ENCODE results near the gene TRIOBP. TPM values are rescaled to one million over a fixed set of nuclear protein-coding genes. Genes with fewer than 3 reads are reported as not detected.
"Not testable (repeated sequence)": the region's sequence is repeated elsewhere in the genome, so short reads cannot be mapped to it uniquely, and the experiment has no call there.

Gene TRIOBP
- total RNA-seq, 4 donors from 2014 or later = 54.6 to 89.1 (median 83.6) TPM

DNA sequence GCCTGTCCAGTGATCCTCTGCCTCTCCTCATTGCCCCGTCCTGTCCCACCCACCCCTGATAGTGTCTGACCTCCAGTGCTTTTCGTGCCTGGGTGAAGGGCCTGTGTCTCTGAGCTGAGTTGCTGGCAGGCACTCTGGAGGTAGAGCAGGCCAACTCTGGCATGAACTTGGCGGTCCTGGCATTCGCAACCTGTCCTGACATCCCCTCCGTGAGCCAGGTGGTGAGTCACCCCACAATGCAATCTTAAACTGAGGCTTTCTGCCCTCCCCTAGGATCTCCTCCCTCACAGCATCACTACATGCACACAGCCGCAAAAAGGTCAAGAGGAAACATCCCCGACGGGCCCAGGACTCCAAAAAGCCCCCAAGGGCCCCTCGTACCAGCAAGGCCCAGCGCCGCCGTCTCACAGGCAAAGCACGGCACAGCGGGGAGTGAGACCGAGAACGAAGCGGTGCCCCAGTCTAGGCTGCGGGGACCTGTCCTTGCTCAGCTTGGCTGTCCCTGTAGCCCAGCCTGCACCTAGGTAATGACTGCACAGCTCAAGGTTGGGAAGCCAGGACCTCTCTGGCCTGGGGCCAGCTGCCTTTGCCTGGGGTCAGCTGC, 5.8 kb upstream of the TRIOBP start:
- Histone ChIP-seq H3K27me3 (no peaks in the 10 kb centered on the region), H3K9me3 (no peaks in the 10 kb centered on the region), H3K36me3 (peaks cover 0 to 65% (median 0%) of the 10 kb centered on the region in 3 donors), H3K27ac (no peak overlapping the region), H3K4me3 (no peak overlapping the region), H3K4me1 (peaks cover 7 to 35% (median 9%) of the 10 kb centered on the region in 4 donors)
- TF ChIP-seq POLR2A (IDR thresholded peaks at IDR 0.05) (no peak), CTCF (IDR thresholded peaks at IDR 0.05) (no peak)
- no peak for DNase-seq

DNA sequence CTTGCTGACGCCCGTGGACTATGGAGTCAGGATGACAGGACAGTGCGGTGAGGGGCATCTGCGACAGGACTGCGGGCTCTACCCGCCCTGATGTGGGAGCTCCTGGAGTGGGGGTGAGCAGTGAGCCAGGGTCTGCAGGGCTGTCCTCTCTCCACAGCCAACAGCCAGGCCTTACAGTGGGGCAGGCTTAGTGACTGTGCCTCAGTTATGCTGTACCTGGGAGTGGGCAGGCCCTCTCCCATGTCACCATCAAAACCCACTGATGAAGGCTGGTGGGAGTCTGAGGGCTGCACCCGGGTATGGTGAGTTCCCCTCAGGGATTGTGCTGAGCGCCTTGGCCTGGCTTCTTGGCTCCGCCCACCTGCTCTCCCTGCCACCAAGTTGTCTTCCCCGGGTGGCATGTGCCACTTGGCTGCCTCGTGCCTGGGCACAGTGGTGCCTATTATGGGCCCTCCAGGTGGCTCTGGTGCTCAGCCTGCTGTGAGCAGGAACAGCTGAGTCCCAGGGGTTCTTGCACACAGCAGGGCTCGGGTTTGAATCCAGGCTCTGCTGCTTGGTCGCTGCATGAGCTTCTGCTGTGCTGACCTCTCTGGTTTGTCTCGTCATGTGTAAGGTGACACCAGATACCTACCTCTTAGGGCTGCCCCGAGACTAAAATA, 4.1 kb upstream of the TRIOBP start:
- H3K36me3 ChIP-seq = peaks cover 0 to 65% (median 0%) of the 10 kb centered on the region in 3 donors
- TF ChIP-seq CTCF (IDR thresholded peaks at IDR 0.05) (no peak), POLR2A (IDR thresholded peaks at IDR 0.05) (no peak)

GRCh38 chr22:37694131-37694530, 2.7 kb upstream of the TRIOBP start:
- H3K27ac ChIP-seq, DNase-seq: not testable (repeated sequence)
- H3K36me3 ChIP-seq = peaks cover 0 to 54% (median 0%) of the 10 kb centered on the region in 3 donors

More for the DNA sequence above, 4.1 kb upstream of the TRIOBP start:
- no peaks in the 10 kb centered on the region for H3K9me3 ChIP-seq
- H3K27ac ChIP-seq = no peak overlapping the region
- H3K4me1 ChIP-seq = peaks cover 0 to 30% (median 4%) of the 10 kb centered on the region in 4 donors
- DNase-seq = no peak
- no peaks in the 10 kb centered on the region for H3K27me3 ChIP-seq
- H3K4me3 ChIP-seq = no peak overlapping the region

DNA sequence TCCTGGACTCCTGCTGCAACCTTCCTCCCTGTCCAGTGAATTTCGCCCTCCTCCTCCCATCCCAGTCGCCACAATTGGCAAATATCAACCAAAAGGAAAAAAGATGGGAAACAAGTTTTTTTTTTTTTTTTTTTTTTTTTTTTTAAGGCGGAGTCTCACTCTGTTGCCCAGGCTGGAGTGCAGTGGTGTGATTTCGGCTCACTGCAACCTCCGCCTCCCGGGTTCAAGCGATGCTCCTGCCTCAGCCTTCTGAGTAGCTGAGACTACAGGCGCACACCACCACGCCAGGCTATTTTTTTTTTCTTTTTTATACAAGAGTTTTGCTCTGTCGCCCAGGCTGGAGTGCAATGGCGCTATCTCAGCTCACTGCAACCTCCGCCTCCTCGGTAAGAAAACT, 590 bp upstream of the TRIOBP start:
- Histone ChIP-seq H3K4me3 (peak overlapping the region in 1 of 4 donors; percentile 22), H3K27ac (peak overlapping the region in 1 of 4 donors; percentile 23), H3K4me1 (peaks cover 0 to 13% (median 0%) of the 10 kb centered on the region in 4 donors), H3K36me3 (peaks cover 0 to 36% (median 0%) of the 10 kb centered on the region in 3 donors)
- not testable (repeated sequence) for H3K9me3 ChIP-seq, DNase-seq, H3K27me3 ChIP-seq

More at GRCh38 chr22:37694131-37694530, 2.7 kb upstream of the TRIOBP start:
- H3K27me3 ChIP-seq, H3K9me3 ChIP-seq, H3K4me3 ChIP-seq: not testable (repeated sequence)
- H3K4me1 ChIP-seq = peaks cover 0 to 17% (median under 1%) of the 10 kb centered on the region in 4 donors

DNA sequence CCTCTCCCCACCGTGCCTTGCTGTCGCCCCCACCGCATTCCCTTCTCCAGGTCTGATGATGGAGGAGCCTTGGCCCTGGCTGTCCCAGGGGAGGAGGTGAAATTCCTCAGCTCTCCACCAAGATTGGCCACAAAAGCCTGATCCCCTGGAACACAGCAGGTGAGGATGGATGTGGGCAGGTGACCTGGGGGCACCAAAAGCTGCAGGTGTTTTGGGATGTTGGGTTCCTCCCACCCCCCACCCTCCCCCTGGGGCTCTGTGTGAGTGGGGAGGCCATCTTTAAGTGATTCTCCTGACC, 639 bp downstream of the TRIOBP start:
- H3K9me3 ChIP-seq = no peaks in the 10 kb centered on the region
- H3K4me3 ChIP-seq = no peak overlapping the region
- no peaks in the 10 kb centered on the region for H3K27me3 ChIP-seq
- peaks cover 0 to 24% (median 0%) of the 10 kb centered on the region in 3 donors for H3K36me3 ChIP-seq
- TF ChIP-seq POLR2A (IDR thresholded peaks at IDR 0.05) (no peak), CTCF (IDR thresholded peaks at IDR 0.05) (no peak)
- no peak overlapping the region for H3K27ac ChIP-seq
- no peak for DNase-seq
- H3K4me1 ChIP-seq = peaks cover 0 to 13% (median 0%) of the 10 kb centered on the region in 4 donors

GRCh38 chr22:37701141-37701786, 4.4 kb downstream of the TRIOBP start:
- no peak for DNase-seq
- no peaks in the 10 kb centered on the region for H3K27me3 ChIP-seq
- H3K4me1 ChIP-seq = peaks cover 0 to 4% (median 0%) of the 10 kb centered on the region in 4 donors
- TF ChIP-seq POLR2A (IDR thresholded peaks at IDR 0.05) = no peak
- TF ChIP-seq CTCF (IDR thresholded peaks at IDR 0.05) = no peak
- H3K27ac ChIP-seq = no peak overlapping the region
- no peaks in the 10 kb centered on the region for H3K9me3 ChIP-seq
- no peaks in the 10 kb centered on the region for H3K36me3 ChIP-seq
- no peak overlapping the region for H3K4me3 ChIP-seq

All from Peyer's patch (tissue), 4 donors.